ENCODE data around the gene CTSO.
A peak's percentile ranks its signal among the peaks of the same experiment; 100 is the strongest.

CTSO gene

GRCh38 chr4:155909615-155910226, 43.9 kb downstream of the CTSO start:
- no peak for DNase-seq (ENCODE audit: low read depth)
- TF ChIP-seq CTCF (IDR thresholded peaks at IDR 0.05; ENCODE audit: insufficient read depth, low read depth, low read length, missing control alignments) = no peak
- H3K4me3 ChIP-seq (ENCODE audit: low read depth, low read length) = no peak overlapping the region; the same call in 1 of the 2 replicates

- DNase-seq (ENCODE audit: low read depth) = peak; percentile 25
- H3K4me3 ChIP-seq (ENCODE audit: low read depth, low read length) = no peak overlapping the region
- TF ChIP-seq CTCF (IDR thresholded peaks at IDR 0.05; ENCODE audit: insufficient read depth, low read depth, low read length, missing control alignments) = no peak
Observed at GRCh38 chr4:155908187-155909139, 45.2 kb downstream of the CTSO start.

GRCh38 chr4:155907556-155907955, 46.1 kb downstream of the CTSO start:
- DNase-seq (ENCODE audit: low read depth) = no peak
- no peak overlapping the region for H3K4me3 ChIP-seq (ENCODE audit: low read depth, low read length)
- no peak for TF ChIP-seq CTCF (IDR thresholded peaks at IDR 0.05; ENCODE audit: insufficient read depth, low read depth, low read length, missing control alignments)

GRCh38 chr4:155906554-155907247, 47.0 kb downstream of the CTSO start:
- TF ChIP-seq CTCF (IDR thresholded peaks at IDR 0.05; ENCODE audit: insufficient read depth, low read depth, low read length, missing control alignments) = no peak
- no peak for DNase-seq (ENCODE audit: low read depth)
- H3K4me3 ChIP-seq (ENCODE audit: low read depth, low read length) = no peak overlapping the region

GRCh38 chr4:155904331-155904730, 49.3 kb downstream of the CTSO start:
- DNase-seq (ENCODE audit: low read depth) = no peak
- no peak for TF ChIP-seq CTCF (IDR thresholded peaks at IDR 0.05; ENCODE audit: insufficient read depth, low read depth, low read length, missing control alignments)
- H3K4me3 ChIP-seq (ENCODE audit: low read depth, low read length) = no peak overlapping the region

- H3K4me3 ChIP-seq (ENCODE audit: low read depth, low read length) = no peak within 1 kb of the TSS
- no peak for DNase-seq (ENCODE audit: low read depth)
- no peak for TF ChIP-seq CTCF (IDR thresholded peaks at IDR 0.05; ENCODE audit: insufficient read depth, low read depth, low read length, missing control alignments)
Observed at GRCh38 chr4:155903453-155903852, 50.2 kb downstream of the CTSO start, which contains the start of gene TDO2. Gene TDO2 (plus strand): TSS chr4:155903696. CDS start chr4:155903759, 63 bp downstream.
